ENCODE results near the gene LRRC36.

LRRC36 gene

DNA sequence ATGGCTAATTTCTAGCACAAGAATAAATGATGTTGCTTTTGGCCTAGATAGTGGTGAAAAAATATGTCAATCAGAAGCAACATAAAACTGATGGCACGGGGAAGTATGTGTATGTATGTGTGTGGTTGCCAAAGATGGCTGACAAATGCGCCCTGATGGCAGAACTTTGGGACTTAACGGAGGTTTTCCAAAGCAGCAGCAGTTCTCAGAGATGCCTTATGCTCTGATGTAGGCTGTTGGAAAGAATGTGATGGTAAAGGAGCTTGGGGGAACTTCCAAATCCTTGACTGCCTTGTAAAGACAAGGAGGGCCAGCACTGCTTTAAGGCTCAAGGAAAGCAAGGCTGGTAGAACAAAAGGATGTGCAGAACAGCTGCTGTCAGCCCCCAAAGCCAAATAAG lies 16.1 kb upstream of the LRRC36 start:
- no peak for TF ChIP-seq Cebpa-rat (IDR thresholded peaks at IDR 0.05)
- no peaks in the 10 kb centered on the region for H3K9me3 ChIP-seq
- no peak overlapping the region for H3K27ac ChIP-seq
- H3K36me3 ChIP-seq: no peaks in the 10 kb centered on the region
- no peaks in the 10 kb centered on the region for H3K27me3 ChIP-seq
- no peak overlapping the region for H3K9ac ChIP-seq
- no peaks in the 10 kb centered on the region for H4K20me1 ChIP-seq
- no peak overlapping the region for H3K4me2 ChIP-seq
- no peaks in the 10 kb centered on the region for H3K4me1 ChIP-seq
- no peak overlapping the region for H3K4me3 ChIP-seq

DNA sequence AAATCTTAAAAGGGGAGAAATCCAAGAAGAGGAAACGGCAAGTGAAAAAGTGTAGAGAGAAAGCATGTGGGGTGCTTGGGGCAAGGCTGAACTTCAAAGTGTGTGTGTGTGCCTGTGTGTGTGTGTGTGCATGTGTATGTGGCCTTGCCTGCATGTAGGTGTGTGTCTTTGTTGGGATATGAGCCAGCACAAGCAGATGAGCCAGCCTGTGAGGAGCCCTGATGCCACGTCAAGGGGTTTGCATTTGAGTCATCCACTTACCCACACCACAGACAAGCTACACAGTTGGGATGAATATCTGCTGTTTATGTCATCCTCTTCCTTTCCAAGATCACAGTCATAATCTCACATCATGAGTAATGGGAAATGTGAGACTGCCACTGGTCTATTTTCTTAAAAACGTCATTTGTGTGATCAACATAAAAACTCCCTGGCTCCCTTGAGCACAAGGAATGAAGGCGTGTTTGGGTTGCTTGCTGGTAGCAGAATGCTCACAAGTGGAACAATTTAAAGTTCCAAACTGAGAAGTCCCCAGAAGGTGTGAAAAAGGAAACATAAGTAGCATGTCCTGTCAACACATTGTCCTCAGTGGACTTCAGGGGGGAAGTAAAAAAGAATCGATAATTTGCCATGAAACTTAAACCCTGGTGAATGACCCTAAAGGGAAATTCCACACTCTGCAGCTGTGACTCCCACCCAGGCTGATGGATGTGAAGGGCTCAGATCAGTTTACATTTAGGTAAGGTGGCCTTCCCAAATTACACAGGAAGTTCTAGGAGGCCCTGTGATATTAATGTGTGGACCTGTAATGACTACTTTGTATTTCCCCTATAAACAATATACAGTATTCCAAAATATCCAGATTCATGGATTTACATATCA lies 14.8 kb upstream of the LRRC36 start:
- Histone ChIP-seq H3K27ac (no peak overlapping the region), H3K9me3 (no peaks in the 10 kb centered on the region), H3K27me3 (no peaks in the 10 kb centered on the region), H3K9ac (no peak overlapping the region), H3K4me2 (no peak overlapping the region), H3K4me3 (no peak overlapping the region), H3K4me1 (no peaks in the 10 kb centered on the region), H3K36me3 (no peaks in the 10 kb centered on the region), H4K20me1 (no peaks in the 10 kb centered on the region)
- no peak for TF ChIP-seq Cebpa-rat (IDR thresholded peaks at IDR 0.05)

DNA sequence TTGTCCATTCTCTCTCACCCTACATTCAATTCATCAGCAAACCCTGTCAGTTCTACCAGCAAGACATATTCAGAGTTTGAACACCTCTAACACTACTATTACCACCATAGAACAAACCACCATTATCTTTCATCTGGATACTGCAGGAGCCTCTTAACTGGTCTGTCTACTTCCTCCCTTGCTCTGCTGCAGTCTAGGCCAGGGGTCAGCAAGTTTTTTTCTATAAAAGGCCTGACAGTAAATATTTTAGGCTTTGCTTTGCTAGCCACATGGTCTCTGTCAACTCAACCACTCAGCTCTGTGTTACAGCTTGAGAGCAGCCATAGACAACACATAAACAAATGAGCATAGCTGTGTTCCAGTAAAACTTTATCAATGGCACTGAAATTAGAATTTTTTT lies 13.9 kb upstream of the LRRC36 start:
- Histone ChIP-seq H3K27ac (no peak overlapping the region), H3K36me3 (no peaks in the 10 kb centered on the region), H3K27me3 (no peaks in the 10 kb centered on the region), H3K9me3 (no peaks in the 10 kb centered on the region), H3K4me3 (no peak overlapping the region), H3K4me2 (no peak overlapping the region), H3K4me1 (no peaks in the 10 kb centered on the region), H4K20me1 (no peaks in the 10 kb centered on the region), H3K9ac (no peak overlapping the region)
- TF ChIP-seq Cebpa-rat (IDR thresholded peaks at IDR 0.05): no peak

DNA sequence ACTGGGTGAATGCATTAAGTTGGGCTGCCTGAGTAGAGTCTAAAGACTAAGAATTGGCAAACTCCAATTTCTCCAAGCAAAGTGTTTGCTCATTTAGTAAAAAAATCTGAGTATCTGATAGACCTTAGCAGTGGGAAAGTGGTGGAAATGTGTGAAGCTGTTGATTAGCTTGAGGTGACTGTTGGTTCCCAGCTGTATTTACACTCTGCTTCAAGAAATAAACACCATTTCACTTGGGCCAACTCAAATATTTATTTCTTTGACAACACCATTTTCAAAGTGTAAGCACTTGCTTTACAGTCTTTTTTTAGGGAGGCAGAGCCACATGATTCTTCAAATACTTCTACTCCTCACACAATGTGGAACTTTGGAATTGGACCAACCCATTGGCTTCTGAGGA lies 8.8 kb upstream of the LRRC36 start:
- no peak for TF ChIP-seq Cebpa-rat (IDR thresholded peaks at IDR 0.05)
- no peaks in the 10 kb centered on the region for H3K9me3 ChIP-seq
- H3K4me1 ChIP-seq: no peaks in the 10 kb centered on the region

DNA sequence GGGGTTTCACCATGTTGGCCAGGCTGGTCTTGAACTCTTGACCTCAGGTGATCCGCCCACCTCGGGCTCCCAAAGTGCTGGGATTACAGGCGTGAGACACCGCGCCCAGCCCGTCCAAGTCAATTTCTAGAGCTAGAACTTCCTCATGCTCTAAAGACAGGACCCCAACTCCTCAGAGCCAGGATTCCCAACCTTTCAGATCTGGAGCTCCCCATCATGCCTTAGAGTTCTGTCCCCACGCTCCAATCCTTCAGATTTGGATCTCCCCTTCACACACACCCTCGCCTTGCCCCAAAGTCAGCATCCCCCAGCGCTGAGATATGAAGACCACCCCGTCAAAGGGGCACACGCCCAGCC lies 522 bp upstream of the LRRC36 start:
- Histone ChIP-seq H3K27ac (no peak overlapping the region), H3K9me3 (peaks cover 3% of the 10 kb centered on the region; the same call in 1 of the 2 replicates), H3K4me3 (no peak overlapping the region), H4K20me1 (no peaks in the 10 kb centered on the region), H3K9ac (no peak overlapping the region), H3K4me2 (no peak overlapping the region), H3K27me3 (no peaks in the 10 kb centered on the region), H3K36me3 (no peaks in the 10 kb centered on the region), H3K4me1 (no peaks in the 10 kb centered on the region)
- no peak for TF ChIP-seq Cebpa-rat (IDR thresholded peaks at IDR 0.05)

More for the DNA sequence above, 8.8 kb upstream of the LRRC36 start:
- H3K9ac ChIP-seq: no peak overlapping the region
- no peaks in the 10 kb centered on the region for H3K36me3 ChIP-seq
- no peaks in the 10 kb centered on the region for H3K27me3 ChIP-seq
- H3K4me3 ChIP-seq: no peak overlapping the region
- H4K20me1 ChIP-seq: no peaks in the 10 kb centered on the region
- H3K4me2 ChIP-seq: no peak overlapping the region
- no peak overlapping the region for H3K27ac ChIP-seq

DNA sequence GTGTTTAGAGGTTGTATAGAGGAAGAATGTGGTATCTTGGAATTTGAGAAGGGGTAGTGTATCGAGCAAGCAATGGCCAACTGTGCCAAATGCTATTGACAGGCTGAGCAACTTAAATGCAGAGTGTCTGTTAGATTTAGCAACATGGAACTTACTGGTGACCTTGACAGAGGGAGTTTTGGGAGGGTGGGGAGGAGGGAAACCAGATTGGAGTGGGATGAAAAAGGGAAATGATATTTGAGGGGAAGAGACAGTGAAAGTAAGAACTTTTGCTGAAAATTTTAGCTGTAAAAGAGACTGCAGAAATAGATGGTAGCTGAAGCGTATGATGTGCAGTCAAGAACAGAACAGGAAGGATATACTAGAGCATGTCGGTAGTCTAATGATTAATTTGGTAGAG lies 1.1 kb downstream of the LRRC36 start:
- no peaks in the 10 kb centered on the region for H3K27me3 ChIP-seq
- H3K4me3 ChIP-seq: no peak overlapping the region

DNA sequence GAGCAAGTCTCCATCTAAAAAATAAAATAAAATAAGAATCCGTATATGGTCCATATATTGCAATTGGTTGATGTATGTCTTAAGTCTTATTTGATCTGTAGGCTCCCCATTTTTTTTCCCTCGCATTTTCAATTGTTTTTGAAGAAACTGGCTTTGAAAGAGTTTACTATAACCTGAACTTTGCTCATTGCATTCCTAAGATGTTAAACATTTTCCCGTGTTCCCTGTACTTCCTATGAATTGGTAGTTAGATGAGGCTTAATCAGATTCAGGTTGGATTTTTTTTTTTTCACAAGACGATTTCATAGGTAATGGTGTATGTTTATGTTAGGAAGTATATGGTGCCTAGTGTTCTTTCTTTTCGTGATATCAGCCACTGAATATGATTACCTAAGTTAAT lies 3.3 kb downstream of the LRRC36 start:
- Histone ChIP-seq H3K9ac (no peak overlapping the region), H3K27me3 (no peaks in the 10 kb centered on the region), H3K27ac (no peak overlapping the region), H3K4me3 (no peak overlapping the region), H3K9me3 (peaks cover 10% of the 10 kb centered on the region), H3K4me1 (no peaks in the 10 kb centered on the region), H3K36me3 (no peaks in the 10 kb centered on the region), H3K4me2 (no peak overlapping the region), H4K20me1 (no peaks in the 10 kb centered on the region)
- no peak for TF ChIP-seq Cebpa-rat (IDR thresholded peaks at IDR 0.05)

More for the DNA sequence above, 1.1 kb downstream of the LRRC36 start:
- Histone ChIP-seq H3K36me3 (no peaks in the 10 kb centered on the region), H3K27ac (no peak overlapping the region), H3K4me1 (no peaks in the 10 kb centered on the region), H3K9me3 (peaks cover 3% of the 10 kb centered on the region; the same call in 1 of the 2 replicates), H3K9ac (no peak overlapping the region), H3K4me2 (no peak overlapping the region), H4K20me1 (no peaks in the 10 kb centered on the region)
- no peak for TF ChIP-seq Cebpa-rat (IDR thresholded peaks at IDR 0.05)

DNA sequence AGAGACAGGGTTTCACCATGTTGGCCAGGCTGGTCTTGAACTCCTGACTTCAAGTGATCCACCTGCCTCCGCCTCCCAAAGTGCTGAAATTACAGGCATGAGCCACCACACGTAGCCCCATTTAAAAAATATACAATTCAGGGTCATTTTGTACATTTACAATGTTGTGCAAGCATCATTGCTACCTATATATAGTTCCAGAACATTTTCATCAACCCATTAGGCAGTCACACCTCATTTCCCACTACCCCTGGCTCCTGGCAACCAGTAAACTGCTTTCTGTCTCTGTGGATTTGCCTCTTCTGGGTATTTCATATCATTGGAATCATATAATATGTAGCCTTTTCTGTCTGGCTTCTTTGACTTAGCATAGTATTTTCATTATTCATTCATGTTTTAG lies 6.7 kb downstream of the LRRC36 start:
- Histone ChIP-seq H3K9me3 (peaks cover 25% of the 10 kb centered on the region), H3K27ac (no peak overlapping the region), H3K4me3 (no peak overlapping the region), H4K20me1 (no peaks in the 10 kb centered on the region), H3K27me3 (no peaks in the 10 kb centered on the region), H3K36me3 (no peaks in the 10 kb centered on the region), H3K9ac (no peak overlapping the region), H3K4me2 (no peak overlapping the region), H3K4me1 (no peaks in the 10 kb centered on the region)
- no peak for TF ChIP-seq Cebpa-rat (IDR thresholded peaks at IDR 0.05)

DNA sequence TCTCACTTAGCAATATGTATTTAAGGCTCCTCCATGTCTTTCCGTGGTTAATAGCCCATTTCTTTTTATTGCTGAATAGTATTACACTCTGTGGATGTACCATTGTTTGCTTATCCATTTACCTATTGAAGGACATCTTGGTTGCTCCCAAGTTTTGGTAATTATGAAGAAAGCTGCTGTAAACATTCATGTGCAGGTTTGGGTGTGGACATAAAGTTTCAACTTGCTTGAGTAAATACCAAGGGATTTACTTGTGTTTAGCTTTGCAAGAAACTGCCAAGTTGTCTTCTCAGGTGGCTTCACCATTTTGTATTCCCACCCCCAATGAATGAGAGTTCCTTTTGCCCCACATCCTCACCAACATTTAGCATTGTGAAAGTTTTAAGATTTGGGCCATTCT lies 9.5 kb downstream of the LRRC36 start:
- Histone ChIP-seq H3K4me1 (no peaks in the 10 kb centered on the region), H3K27ac (no peak overlapping the region), H3K9ac (no peak overlapping the region), H3K27me3 (no peaks in the 10 kb centered on the region), H3K4me3 (no peak overlapping the region), H4K20me1 (no peaks in the 10 kb centered on the region), H3K9me3 (peaks cover 25% of the 10 kb centered on the region), H3K36me3 (no peaks in the 10 kb centered on the region), H3K4me2 (no peak overlapping the region)
- no peak for TF ChIP-seq Cebpa-rat (IDR thresholded peaks at IDR 0.05)

DNA sequence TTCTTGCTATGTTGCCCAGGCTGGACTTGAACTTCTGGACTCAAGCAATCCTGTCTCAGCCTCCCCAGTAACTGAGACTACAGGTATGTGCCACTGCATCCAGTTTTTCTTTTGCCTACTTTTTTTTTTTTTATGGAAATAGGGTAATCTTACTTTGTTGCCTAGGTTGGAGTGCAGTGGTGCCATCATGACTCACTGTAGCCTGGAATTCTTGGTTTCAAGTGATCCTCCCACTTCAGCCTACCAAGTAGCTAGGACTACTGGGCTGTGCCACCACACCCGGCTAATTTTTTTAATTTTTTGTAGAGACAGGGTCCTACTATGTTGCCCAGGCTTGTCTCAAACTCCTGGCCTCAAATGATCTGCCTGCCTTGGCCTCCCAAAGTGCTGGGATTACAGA lies 10.0 kb downstream of the LRRC36 start:
- peaks cover 25% of the 10 kb centered on the region for H3K9me3 ChIP-seq
- no peak for TF ChIP-seq Cebpa-rat (IDR thresholded peaks at IDR 0.05)
- no peak overlapping the region for H3K4me3 ChIP-seq
- H4K20me1 ChIP-seq: no peaks in the 10 kb centered on the region
- H3K27ac ChIP-seq: no peak overlapping the region
- H3K9ac ChIP-seq: no peak overlapping the region
- H3K4me2 ChIP-seq: no peak overlapping the region
- H3K4me1 ChIP-seq: no peaks in the 10 kb centered on the region
- no peaks in the 10 kb centered on the region for H3K36me3 ChIP-seq
- H3K27me3 ChIP-seq: no peaks in the 10 kb centered on the region

All from BLaER1 (cell line).